Mucosa of stomach (tissue), 1 donor: Measurements from ENCODE around the gene TAF1B.

Experiments used
- H3K27me3 ChIP-seq: one replicate; pipeline ENCODE4 v1.7.0; 2013; ENCODE audit warnings: mild to moderate bottlenecking, low read length; ENCODE audit not compliant: control insufficient read depth, insufficient read depth
- H3K36me3 ChIP-seq: one replicate; pipeline ENCODE4 v1.7.0; 2013; ENCODE audit warnings: low read length; ENCODE audit not compliant: control insufficient read depth, insufficient read depth
- H3K4me1 ChIP-seq: one replicate; pipeline ENCODE4 v1.7.0; 2013; ENCODE audit warnings: mild to moderate bottlenecking, low read length; ENCODE audit not compliant: control insufficient read depth, insufficient read depth
- H3K4me3 ChIP-seq: one replicate; pipeline ENCODE4 v1.7.0; 2013; ENCODE audit warnings: low read length
- H3K9ac ChIP-seq: one replicate; pipeline ENCODE4 v1.7.0; 2013; ENCODE audit warnings: mild to moderate bottlenecking, low read length, moderate library complexity
- H3K9me3 ChIP-seq: one replicate; pipeline ENCODE4 v1.7.0; 2013; ENCODE audit warnings: mild to moderate bottlenecking, low read length, moderate library complexity; ENCODE audit not compliant: control insufficient read depth
- donor health status: Pancreatic carcinoma.

The TAF1B gene

GRCh38 chr2:9883897-9884296 is 40.6 kb downstream of the TAF1B start:
- Histone ChIP-seq H3K4me1 (no peaks in the 10 kb centered on the region), H3K4me3 (no peak overlapping the region), H3K9ac (no peak overlapping the region), H3K9me3 (no peaks in the 10 kb centered on the region), H3K27me3 (no peaks in the 10 kb centered on the region), H3K36me3 (no peaks in the 10 kb centered on the region)

GRCh38 chr2:9884436-9884835 is 41.2 kb downstream of the TAF1B start:
- no peak overlapping the region for H3K9ac ChIP-seq
- H3K36me3 ChIP-seq = no peaks in the 10 kb centered on the region
- no peaks in the 10 kb centered on the region for H3K4me1 ChIP-seq
- no peaks in the 10 kb centered on the region for H3K27me3 ChIP-seq
- no peak overlapping the region for H3K4me3 ChIP-seq
- H3K9me3 ChIP-seq = no peaks in the 10 kb centered on the region

GRCh38 chr2:9885036-9885684 is 41.9 kb downstream of the TAF1B start:
- Histone ChIP-seq H3K9me3 (no peaks in the 10 kb centered on the region), H3K4me3 (no peak overlapping the region), H3K4me1 (no peaks in the 10 kb centered on the region), H3K27me3 (no peaks in the 10 kb centered on the region), H3K36me3 (no peaks in the 10 kb centered on the region), H3K9ac (no peak overlapping the region)

GRCh38 chr2:9887513-9887912 is 44.2 kb downstream of the TAF1B start:
- Histone ChIP-seq H3K9me3 (no peaks in the 10 kb centered on the region), H3K4me3 (no peak overlapping the region), H3K4me1 (no peaks in the 10 kb centered on the region), H3K36me3 (no peaks in the 10 kb centered on the region), H3K27me3 (no peaks in the 10 kb centered on the region), H3K9ac (no peak overlapping the region)

- H3K9ac ChIP-seq = no peak overlapping the region
- no peaks in the 10 kb centered on the region for H3K4me1 ChIP-seq
- no peaks in the 10 kb centered on the region for H3K27me3 ChIP-seq
- H3K9me3 ChIP-seq = no peaks in the 10 kb centered on the region
- no peak overlapping the region for H3K4me3 ChIP-seq
- no peaks in the 10 kb centered on the region for H3K36me3 ChIP-seq
Observed at GRCh38 chr2:9889812-9890261, 46.6 kb downstream of the TAF1B start.

- Histone ChIP-seq H3K9me3 (no peaks in the 10 kb centered on the region), H3K4me1 (peaks cover 12% of the 10 kb centered on the region), H3K4me3 (no peak overlapping the region), H3K27me3 (no peaks in the 10 kb centered on the region), H3K9ac (no peak overlapping the region), H3K36me3 (no peaks in the 10 kb centered on the region)
Observed at GRCh38 chr2:9892236-9892635, 49.0 kb downstream of the TAF1B start.

- no peaks in the 10 kb centered on the region for H3K9me3 ChIP-seq
- H3K36me3 ChIP-seq = no peaks in the 10 kb centered on the region
- H3K4me3 ChIP-seq = no peak overlapping the region
- H3K27me3 ChIP-seq = no peaks in the 10 kb centered on the region
- peaks cover 12% of the 10 kb centered on the region for H3K4me1 ChIP-seq
- no peak overlapping the region for H3K9ac ChIP-seq
Observed at GRCh38 chr2:9895669-9896590, 52.7 kb downstream of the TAF1B start.

GRCh38 chr2:9897331-9897737 is 54.1 kb downstream of the TAF1B start:
- Histone ChIP-seq H3K9me3 (no peaks in the 10 kb centered on the region), H3K4me3 (no peak overlapping the region), H3K9ac (no peak overlapping the region), H3K36me3 (no peaks in the 10 kb centered on the region), H3K4me1 (peaks cover 12% of the 10 kb centered on the region), H3K27me3 (no peaks in the 10 kb centered on the region)

- Histone ChIP-seq H3K9ac (no peak overlapping the region), H3K36me3 (no peaks in the 10 kb centered on the region), H3K4me3 (no peak overlapping the region), H3K27me3 (no peaks in the 10 kb centered on the region), H3K9me3 (no peaks in the 10 kb centered on the region), H3K4me1 (peaks cover 12% of the 10 kb centered on the region)
Observed at GRCh38 chr2:9897846-9898245, 54.6 kb downstream of the TAF1B start.

GRCh38 chr2:9905413-9905812 is 62.1 kb downstream of the TAF1B start:
- no peak overlapping the region for H3K4me3 ChIP-seq
- H3K4me1 ChIP-seq = peaks cover 10% of the 10 kb centered on the region
- H3K9me3 ChIP-seq = no peaks in the 10 kb centered on the region
- no peaks in the 10 kb centered on the region for H3K27me3 ChIP-seq
- H3K9ac ChIP-seq = no peak overlapping the region
- H3K36me3 ChIP-seq = no peaks in the 10 kb centered on the region

- H3K9ac ChIP-seq = no peak overlapping the region
- H3K27me3 ChIP-seq = no peaks in the 10 kb centered on the region
- H3K36me3 ChIP-seq = no peaks in the 10 kb centered on the region
- H3K4me1 ChIP-seq = peaks cover 10% of the 10 kb centered on the region
- H3K4me3 ChIP-seq = no peak overlapping the region
- no peaks in the 10 kb centered on the region for H3K9me3 ChIP-seq
Observed at GRCh38 chr2:9907402-9907801, 64.1 kb downstream of the TAF1B start.

GRCh38 chr2:9908639-9909038 is 65.4 kb downstream of the TAF1B start:
- Histone ChIP-seq H3K9ac (no peak overlapping the region), H3K4me3 (no peak overlapping the region), H3K4me1 (peaks cover 10% of the 10 kb centered on the region), H3K9me3 (no peaks in the 10 kb centered on the region), H3K36me3 (no peaks in the 10 kb centered on the region), H3K27me3 (no peaks in the 10 kb centered on the region)
